ENCODE data around the gene OPHN1. TPM values are rescaled to one million over a fixed set of nuclear protein-coding genes. Genes with fewer than 3 reads are reported as not detected.

OPHN1 gene
- total and polyA plus RNA-seq, 2 experiments from 2014 or later: 2.2 to 3.8 TPM

DNA sequence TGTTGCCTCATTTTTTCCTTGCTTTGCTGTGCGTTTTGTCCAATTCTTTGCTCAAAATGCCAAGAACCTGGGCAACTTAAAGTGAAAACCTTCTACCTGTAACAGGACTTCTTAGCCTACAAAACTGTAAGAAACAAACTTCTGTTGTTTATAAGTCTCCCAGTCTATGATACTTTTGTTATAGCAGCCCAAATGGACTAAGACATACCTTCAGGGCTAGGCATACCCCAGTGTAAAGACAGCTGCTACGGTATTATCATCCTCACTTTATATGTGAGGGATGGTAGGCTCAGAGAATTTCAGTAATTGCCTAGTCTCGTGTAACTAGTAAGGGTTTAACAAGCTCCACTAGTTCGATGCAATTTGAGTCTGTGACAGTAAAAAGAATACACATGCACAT is 6.0 kb upstream of the OPHN1 start:
- Mint-ChIP-seq H3K9me3 (no peaks in the 10 kb centered on the region), H3K27ac (no peak overlapping the region), H3K4me3 (no peak overlapping the region), H3K27me3 (ENCODE audit: insufficient read depth, low read depth, poor library complexity) (no peaks in the 10 kb centered on the region), H3K36me3 (ENCODE audit: low read depth) (no peaks in the 10 kb centered on the region), H3K4me1 (peaks cover 6% of the 10 kb centered on the region)
- Histone ChIP-seq H3K9me2 (ENCODE audit: insufficient read depth) (no peaks in the 10 kb centered on the region), H2AFZ (no peak overlapping the region), H3K27ac (ENCODE audit: low read depth) (no peak overlapping the region), H3K4me3 (no peak overlapping the region), H3F3A (replicated peaks; ENCODE audit: low read depth) (no peaks in the 10 kb centered on the region), H3K27me3 (ENCODE audit: insufficient read depth) (no peaks in the 10 kb centered on the region), H3K36me3 (ENCODE audit: insufficient read depth) (no peaks in the 10 kb centered on the region), H4K20me1 (replicated peaks; ENCODE audit: insufficient read depth) (no peaks in the 10 kb centered on the region), H3K4me1 (ENCODE audit: insufficient read depth) (no peaks in the 10 kb centered on the region), H3K79me2 (replicated peaks; ENCODE audit: insufficient read depth) (no peaks in the 10 kb centered on the region), H3K4me2 (no peak overlapping the region)
- DNase-seq (ENCODE audit: low spot score) (no peak), ATAC-seq (no peak)
- no peak for TF ChIP-seq CREB1 (CRISPR knock-in tag; IDR thresholded peaks at IDR 0.05; ENCODE audit: low read depth)
- no peak for TF ChIP-seq NANOG (IDR thresholded peaks at IDR 0.05; ENCODE audit: borderline replicate concordance)
- TF ChIP-seq EZH2phosphoT487 (IDR thresholded peaks at IDR 0.05; ENCODE audit: unreplicated experiment): no peak
- TF ChIP-seq POLR2AphosphoS5 (IDR thresholded peaks at IDR 0.05; ENCODE audit: low read depth): no peak
- no peak for TF ChIP-seq STAT1 (IDR thresholded peaks at IDR 0.05; ENCODE audit: unreplicated experiment)
- TF ChIP-seq, protein P1, sequence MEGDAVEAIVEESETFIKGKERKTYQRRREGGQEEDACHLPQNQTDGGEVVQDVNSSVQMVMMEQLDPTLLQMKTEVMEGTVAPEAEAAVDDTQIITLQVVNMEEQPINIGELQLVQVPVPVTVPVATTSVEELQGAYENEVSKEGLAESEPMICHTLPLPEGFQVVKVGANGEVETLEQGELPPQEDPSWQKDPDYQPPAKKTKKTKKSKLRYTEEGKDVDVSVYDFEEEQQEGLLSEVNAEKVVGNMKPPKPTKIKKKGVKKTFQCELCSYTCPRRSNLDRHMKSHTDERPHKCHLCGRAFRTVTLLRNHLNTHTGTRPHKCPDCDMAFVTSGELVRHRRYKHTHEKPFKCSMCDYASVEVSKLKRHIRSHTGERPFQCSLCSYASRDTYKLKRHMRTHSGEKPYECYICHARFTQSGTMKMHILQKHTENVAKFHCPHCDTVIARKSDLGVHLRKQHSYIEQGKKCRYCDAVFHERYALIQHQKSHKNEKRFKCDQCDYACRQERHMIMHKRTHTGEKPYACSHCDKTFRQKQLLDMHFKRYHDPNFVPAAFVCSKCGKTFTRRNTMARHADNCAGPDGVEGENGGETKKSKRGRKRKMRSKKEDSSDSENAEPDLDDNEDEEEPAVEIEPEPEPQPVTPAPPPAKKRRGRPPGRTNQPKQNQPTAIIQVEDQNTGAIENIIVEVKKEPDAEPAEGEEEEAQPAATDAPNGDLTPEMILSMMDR (conservative IDR thresholded peaks at IDR 0.05; ENCODE audit: low read depth in 2 of 2): no peak
- no peak for TF ChIP-seq EZH2 (IDR thresholded peaks at IDR 0.05; ENCODE audit: low read depth, unreplicated experiment)
- TF ChIP-seq, protein P2, sequence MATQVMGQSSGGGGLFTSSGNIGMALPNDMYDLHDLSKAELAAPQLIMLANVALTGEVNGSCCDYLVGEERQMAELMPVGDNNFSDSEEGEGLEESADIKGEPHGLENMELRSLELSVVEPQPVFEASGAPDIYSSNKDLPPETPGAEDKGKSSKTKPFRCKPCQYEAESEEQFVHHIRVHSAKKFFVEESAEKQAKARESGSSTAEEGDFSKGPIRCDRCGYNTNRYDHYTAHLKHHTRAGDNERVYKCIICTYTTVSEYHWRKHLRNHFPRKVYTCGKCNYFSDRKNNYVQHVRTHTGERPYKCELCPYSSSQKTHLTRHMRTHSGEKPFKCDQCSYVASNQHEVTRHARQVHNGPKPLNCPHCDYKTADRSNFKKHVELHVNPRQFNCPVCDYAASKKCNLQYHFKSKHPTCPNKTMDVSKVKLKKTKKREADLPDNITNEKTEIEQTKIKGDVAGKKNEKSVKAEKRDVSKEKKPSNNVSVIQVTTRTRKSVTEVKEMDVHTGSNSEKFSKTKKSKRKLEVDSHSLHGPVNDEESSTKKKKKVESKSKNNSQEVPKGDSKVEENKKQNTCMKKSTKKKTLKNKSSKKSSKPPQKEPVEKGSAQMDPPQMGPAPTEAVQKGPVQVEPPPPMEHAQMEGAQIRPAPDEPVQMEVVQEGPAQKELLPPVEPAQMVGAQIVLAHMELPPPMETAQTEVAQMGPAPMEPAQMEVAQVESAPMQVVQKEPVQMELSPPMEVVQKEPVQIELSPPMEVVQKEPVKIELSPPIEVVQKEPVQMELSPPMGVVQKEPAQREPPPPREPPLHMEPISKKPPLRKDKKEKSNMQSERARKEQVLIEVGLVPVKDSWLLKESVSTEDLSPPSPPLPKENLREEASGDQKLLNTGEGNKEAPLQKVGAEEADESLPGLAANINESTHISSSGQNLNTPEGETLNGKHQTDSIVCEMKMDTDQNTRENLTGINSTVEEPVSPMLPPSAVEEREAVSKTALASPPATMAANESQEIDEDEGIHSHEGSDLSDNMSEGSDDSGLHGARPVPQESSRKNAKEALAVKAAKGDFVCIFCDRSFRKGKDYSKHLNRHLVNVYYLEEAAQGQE (IDR thresholded peaks at IDR 0.05; ENCODE audit: unreplicated experiment): no peak

DNA sequence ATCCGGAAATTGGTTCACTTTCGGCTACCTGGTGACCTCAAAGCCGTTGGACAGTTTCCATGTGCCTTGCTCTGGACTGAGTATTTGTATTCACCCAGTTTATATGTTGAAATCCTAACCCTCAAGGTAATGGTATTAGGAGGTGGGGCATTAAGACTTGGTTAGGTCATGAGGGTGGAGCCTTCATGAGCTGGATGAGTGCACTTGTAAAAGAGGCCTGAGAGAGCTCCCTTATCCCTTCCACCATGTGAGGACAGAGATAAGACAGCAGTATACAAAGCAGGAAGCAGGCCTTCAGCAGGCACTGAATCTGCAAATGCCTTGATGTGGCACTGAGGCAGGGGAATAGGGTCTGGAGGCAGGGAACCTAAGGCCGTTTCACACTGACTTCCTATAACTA is 5.3 kb upstream of the OPHN1 start:
- Histone ChIP-seq H3K27me3 (ENCODE audit: insufficient read depth) (no peaks in the 10 kb centered on the region), H3K9me2 (ENCODE audit: insufficient read depth) (no peaks in the 10 kb centered on the region), H3K27ac (ENCODE audit: low read depth) (no peak overlapping the region), H3K4me2 (no peak overlapping the region), H3K36me3 (ENCODE audit: insufficient read depth) (no peaks in the 10 kb centered on the region), H3K4me3 (no peak overlapping the region), H3F3A (replicated peaks; ENCODE audit: low read depth) (no peaks in the 10 kb centered on the region), H3K4me1 (ENCODE audit: insufficient read depth) (no peaks in the 10 kb centered on the region), H4K20me1 (replicated peaks; ENCODE audit: insufficient read depth) (no peaks in the 10 kb centered on the region), H3K79me2 (replicated peaks; ENCODE audit: insufficient read depth) (no peaks in the 10 kb centered on the region), H2AFZ (0 out of 2 replicates have a peak overlapping the region, but pooled peaks have one; percentile 5)
- H3K4me1 Mint-ChIP-seq: peaks cover 8% of the 10 kb centered on the region
- no peak for DNase-seq (ENCODE audit: low spot score)
- H3K36me3 Mint-ChIP-seq (ENCODE audit: low read depth): no peaks in the 10 kb centered on the region
- no peak overlapping the region for H3K27ac Mint-ChIP-seq
- no peaks in the 10 kb centered on the region for H3K27me3 Mint-ChIP-seq (ENCODE audit: insufficient read depth, low read depth, poor library complexity)
- no peak overlapping the region for H3K4me3 Mint-ChIP-seq
- H3K9me3 Mint-ChIP-seq: no peaks in the 10 kb centered on the region
- no peak for ATAC-seq
- TF ChIP-seq, protein P3, sequence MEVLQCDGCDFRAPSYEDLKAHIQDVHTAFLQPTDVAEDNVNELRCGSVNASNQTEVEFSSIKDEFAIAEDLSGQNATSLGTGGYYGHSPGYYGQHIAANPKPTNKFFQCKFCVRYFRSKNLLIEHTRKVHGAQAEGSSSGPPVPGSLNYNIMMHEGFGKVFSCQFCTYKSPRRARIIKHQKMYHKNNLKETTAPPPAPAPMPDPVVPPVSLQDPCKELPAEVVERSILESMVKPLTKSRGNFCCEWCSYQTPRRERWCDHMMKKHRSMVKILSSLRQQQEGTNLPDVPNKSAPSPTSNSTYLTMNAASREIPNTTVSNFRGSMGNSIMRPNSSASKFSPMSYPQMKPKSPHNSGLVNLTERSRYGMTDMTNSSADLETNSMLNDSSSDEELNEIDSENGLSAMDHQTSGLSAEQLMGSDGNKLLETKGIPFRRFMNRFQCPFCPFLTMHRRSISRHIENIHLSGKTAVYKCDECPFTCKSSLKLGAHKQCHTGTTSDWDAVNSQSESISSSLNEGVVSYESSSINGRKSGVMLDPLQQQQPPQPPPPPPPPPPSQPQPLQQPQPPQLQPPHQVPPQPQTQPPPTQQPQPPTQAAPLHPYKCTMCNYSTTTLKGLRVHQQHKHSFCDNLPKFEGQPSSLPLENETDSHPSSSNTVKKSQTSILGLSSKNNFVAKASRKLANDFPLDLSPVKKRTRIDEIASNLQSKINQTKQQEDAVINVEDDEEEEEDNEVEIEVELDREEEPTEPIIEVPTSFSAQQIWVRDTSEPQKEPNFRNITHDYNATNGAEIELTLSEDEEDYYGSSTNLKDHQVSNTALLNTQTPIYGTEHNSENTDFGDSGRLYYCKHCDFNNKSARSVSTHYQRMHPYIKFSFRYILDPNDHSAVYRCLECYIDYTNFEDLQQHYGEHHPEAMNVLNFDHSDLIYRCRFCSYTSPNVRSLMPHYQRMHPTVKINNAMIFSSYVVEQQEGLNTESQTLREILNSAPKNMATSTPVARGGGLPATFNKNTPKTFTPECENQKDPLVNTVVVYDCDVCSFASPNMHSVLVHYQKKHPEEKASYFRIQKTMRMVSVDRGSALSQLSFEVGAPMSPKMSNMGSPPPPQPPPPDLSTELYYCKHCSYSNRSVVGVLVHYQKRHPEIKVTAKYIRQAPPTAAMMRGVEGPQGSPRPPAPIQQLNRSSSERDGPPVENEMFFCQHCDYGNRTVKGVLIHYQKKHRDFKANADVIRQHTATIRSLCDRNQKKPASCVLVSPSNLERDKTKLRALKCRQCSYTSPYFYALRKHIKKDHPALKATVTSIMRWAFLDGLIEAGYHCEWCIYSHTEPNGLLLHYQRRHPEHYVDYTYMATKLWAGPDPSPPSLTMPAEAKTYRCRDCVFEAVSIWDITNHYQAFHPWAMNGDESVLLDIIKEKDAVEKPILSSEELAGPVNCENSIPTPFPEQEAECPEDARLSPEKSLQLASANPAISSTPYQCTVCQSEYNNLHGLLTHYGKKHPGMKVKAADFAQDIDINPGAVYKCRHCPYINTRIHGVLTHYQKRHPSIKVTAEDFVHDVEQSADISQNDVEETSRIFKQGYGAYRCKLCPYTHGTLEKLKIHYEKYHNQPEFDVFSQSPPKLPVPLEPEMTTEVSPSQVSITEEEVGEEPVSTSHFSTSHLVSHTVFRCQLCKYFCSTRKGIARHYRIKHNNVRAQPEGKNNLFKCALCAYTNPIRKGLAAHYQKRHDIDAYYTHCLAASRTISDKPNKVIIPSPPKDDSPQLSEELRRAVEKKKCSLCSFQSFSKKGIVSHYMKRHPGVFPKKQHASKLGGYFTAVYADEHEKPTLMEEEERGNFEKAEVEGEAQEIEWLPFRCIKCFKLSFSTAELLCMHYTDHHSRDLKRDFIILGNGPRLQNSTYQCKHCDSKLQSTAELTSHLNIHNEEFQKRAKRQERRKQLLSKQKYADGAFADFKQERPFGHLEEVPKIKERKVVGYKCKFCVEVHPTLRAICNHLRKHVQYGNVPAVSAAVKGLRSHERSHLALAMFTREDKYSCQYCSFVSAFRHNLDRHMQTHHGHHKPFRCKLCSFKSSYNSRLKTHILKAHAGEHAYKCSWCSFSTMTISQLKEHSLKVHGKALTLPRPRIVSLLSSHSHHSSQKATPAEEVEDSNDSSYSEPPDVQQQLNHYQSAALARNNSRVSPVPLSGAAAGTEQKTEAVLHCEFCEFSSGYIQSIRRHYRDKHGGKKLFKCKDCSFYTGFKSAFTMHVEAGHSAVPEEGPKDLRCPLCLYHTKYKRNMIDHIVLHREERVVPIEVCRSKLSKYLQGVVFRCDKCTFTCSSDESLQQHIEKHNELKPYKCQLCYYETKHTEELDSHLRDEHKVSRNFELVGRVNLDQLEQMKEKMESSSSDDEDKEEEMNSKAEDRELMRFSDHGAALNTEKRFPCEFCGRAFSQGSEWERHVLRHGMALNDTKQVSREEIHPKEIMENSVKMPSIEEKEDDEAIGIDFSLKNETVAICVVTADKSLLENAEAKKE (CRISPR knock-in tag; IDR thresholded peaks at IDR 0.05): no peak
- TF ChIP-seq NANOG (IDR thresholded peaks at IDR 0.05; ENCODE audit: borderline replicate concordance): no peak
- no peak for TF ChIP-seq POLR2AphosphoS5 (IDR thresholded peaks at IDR 0.05; ENCODE audit: low read depth)
- TF ChIP-seq, protein P4, sequence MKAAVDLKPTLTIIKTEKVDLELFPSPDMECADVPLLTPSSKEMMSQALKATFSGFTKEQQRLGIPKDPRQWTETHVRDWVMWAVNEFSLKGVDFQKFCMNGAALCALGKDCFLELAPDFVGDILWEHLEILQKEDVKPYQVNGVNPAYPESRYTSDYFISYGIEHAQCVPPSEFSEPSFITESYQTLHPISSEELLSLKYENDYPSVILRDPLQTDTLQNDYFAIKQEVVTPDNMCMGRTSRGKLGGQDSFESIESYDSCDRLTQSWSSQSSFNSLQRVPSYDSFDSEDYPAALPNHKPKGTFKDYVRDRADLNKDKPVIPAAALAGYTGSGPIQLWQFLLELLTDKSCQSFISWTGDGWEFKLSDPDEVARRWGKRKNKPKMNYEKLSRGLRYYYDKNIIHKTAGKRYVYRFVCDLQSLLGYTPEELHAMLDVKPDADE (IDR thresholded peaks at IDR 0.05): no peak
